ENCODE data around the gene PROM2.
"Not testable (repeated sequence)": the region's sequence is repeated elsewhere in the genome, so short reads cannot be mapped to it uniquely, and the experiment has no call there.

Gene PROM2

DNA sequence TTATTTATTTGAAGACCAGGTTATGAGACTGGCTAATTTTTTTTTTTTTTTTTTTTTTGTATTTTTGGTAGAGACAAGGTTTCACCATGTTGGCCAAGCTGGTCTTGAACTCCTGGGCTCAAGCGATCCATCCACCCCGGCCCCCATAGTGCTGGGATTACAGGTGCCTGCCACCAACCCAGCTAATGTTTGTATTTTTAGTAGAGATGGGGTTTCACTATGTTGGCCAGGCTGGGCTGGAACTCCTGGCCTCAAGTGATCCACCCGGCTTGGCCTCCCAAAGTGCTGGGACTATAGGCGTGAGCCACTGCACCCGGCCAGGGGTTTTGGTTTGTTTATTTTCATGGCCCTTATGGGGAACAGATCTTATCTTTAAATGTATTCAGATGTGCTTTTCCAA, 4.5 kb upstream of the PROM2 start:
- FAIRE-seq = not testable (repeated sequence)

- FAIRE-seq = no peak
Observed at GRCh38 chr2:95270541-95271081, 3.6 kb upstream of the PROM2 start.

DNA sequence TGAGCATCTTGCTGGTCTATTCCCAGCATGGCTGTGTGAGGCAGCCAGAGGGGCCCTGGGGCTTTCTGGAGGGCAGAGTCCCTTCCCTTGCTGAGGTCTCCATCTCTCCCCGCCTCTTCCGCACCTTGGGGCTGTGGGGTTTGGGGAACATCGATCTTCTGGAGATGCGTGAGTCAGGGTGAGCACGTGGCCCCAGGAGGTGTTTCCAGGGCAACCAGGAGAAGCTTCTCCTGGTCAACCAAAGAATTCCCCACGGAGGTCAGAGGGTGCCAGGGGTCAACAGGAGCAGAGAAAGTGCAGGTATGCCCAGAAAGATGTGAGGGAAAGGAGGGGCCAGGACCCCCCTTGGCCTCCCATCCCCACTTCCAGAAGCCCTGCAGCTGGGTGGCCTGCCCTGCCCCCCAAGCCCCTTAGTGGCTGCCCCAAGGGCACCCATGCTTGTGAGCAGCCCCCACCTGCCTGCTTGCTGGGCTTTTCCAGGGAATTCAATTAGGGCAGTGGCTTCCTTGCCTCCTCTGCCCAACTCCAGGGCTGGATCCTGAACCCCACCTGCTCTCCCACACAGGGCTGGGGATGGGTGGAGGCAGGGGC, 2.8 kb upstream of the PROM2 start:
- FAIRE-seq = no peak

DNA sequence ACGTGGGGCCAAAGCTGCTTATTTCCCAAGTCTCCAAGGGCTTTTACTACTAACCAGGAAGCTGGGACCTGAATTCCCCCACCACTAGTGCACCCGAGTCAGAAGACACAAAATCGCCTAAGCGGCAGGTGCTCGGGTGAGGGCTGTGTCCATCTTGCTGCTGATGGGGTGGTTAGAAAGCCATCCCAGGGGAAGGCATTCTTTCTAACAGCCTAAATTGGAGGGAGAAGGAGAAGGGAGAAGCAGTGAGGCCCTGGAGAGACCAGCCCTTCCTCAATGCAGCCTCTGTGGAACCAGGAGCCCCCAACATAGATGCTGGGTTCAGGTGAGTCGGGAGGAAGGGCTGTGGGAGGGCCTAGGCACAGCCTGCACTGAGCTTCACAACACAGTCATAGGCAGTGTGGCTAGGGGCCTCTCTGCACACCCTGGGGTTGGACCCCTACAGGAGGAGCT, 1.9 kb upstream of the PROM2 start:
- no peak for FAIRE-seq

GRCh38 chr2:95272781-95273180, 1.5 kb upstream of the PROM2 start:
- FAIRE-seq = no peak

GRCh38 chr2:95273566-95274290, 521 bp upstream of the PROM2 start:
- no peak for FAIRE-seq

DNA sequence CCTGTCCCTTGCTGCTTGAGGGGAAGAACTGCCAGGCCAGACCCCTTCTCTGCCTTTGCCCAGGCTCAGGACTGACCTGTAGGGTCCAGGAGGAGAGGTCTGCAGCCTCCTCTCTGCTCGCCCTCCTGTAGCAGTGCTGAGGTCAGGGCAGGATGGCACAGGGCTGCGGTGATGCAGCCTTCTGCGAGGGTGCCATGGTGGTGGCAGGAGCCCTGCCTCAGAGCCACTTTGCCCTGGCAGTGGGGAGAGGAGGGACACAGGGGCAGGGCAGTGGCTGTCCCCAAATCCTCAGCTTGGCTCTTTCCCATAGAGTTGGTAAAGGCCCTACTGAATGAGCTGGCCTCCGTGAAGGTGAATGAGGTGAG, 884 bp downstream of the PROM2 start:
- FAIRE-seq = no peak

- no peak for FAIRE-seq
Observed at GRCh38 chr2:95275601-95276243, 1.5 kb downstream of the PROM2 start.

DNA sequence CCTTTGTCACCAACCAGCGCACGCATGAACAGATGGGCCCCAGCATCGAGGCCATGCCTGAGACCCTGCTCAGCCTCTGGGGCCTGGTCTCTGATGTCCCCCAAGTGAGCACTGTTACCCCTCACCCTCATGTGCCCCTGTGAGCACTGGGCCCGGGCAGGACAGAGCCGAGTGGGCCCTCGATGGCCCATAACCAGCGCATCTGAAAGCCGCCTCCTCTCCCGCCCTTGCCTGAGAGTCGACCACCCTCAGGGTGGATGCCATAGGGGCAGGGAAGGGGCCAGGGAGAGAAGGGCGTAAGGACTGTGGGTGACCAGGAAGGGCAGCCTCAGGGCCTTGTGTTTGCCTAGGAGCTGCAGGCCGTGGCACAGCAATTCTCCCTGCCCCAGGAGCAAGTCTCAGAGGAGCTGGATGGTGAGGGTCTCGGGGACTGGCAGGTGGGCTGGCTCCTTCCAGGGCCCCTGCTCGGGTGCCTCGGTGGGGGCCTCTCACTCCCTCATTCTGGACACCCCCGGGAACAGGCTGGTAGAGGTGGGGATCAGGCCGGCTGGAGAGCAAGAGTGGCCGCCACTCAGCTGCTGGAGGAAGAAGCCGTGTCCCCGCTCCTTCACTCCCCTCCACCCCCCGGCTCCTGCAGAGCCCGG, 2.1 kb downstream of the PROM2 start:
- no peak for FAIRE-seq

DNA sequence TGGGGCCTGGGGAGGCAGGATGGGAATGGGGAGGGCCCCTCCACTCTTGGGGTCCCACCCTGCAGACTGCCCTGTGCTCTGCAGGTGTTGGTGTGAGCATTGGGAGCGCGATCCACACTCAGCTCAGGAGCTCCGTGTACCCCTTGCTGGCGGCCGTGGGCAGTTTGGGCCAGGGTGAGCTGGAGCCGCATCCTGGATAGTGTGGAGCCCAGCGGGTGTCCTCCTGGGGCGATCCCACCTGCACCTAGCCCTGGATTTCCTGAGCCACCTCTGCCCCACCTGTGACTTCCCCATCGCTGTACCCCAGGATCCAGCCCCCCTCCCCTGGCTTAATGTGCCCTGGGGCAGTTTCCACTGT, 2.6 kb downstream of the PROM2 start:
- no peak for FAIRE-seq

GRCh38 chr2:95277246-95277906, 3.1 kb downstream of the PROM2 start:
- no peak for FAIRE-seq

GRCh38 chr2:95278051-95278471, 3.8 kb downstream of the PROM2 start:
- FAIRE-seq = no peak

- FAIRE-seq = no peak
Observed at GRCh38 chr2:95278637-95279225, 4.5 kb downstream of the PROM2 start.

- no peak for FAIRE-seq
Observed at GRCh38 chr2:95279435-95280035, 5.3 kb downstream of the PROM2 start.

GRCh38 chr2:95281071-95281470, 6.8 kb downstream of the PROM2 start:
- FAIRE-seq = no peak

- no peak for FAIRE-seq
Observed at GRCh38 chr2:95281786-95282185, 7.5 kb downstream of the PROM2 start.

- no peak for FAIRE-seq
Observed at GRCh38 chr2:95282458-95282857, 8.2 kb downstream of the PROM2 start.

GRCh38 chr2:95283562-95283961, 9.3 kb downstream of the PROM2 start:
- no peak for FAIRE-seq

GRCh38 chr2:95284886-95285541, 10.8 kb downstream of the PROM2 start:
- no peak for FAIRE-seq

DNA sequence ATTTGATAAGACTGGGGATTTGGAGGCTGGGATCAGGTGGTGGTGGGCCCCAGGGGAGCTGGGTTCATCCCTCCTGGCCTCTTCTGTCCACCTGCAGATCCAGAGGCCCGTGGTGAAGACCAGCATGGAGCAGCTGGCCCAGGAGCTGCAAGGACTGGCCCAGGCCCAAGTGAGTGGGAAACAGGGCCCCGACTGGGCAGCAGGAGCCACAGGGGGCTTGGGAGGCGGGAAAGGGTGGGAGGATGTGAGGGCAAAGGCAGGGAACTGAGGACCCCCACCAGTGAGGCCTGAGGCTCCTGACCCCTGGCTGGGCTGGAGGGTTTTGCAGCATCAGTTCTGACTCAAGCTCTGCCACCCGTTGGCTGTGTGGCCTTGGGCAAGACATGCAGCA, 11.3 kb downstream of the PROM2 start:
- no peak for FAIRE-seq

- no peak for FAIRE-seq
Observed at GRCh38 chr2:95287336-95287735, 13.1 kb downstream of the PROM2 start.

- FAIRE-seq = no peak
Observed at GRCh38 chr2:95287806-95288205, 13.6 kb downstream of the PROM2 start.

All from TTC549 (cell line).